GDM1 (cell line): ENCODE measurements around the gene CERS6.
"Not testable (repeated sequence)": the region's sequence is repeated elsewhere in the genome, so short reads cannot be mapped to it uniquely, and the experiment has no call there.

Experiments
- DNase-seq: peaks from one replicate; lab custom pipeline; 2025; lab: John Stamatoyannopoulos, UW

Gene CERS6

GRCh38 chr2:168468354-168468753 is 12.3 kb downstream of the CERS6 start:
- no peak for DNase-seq

DNA sequence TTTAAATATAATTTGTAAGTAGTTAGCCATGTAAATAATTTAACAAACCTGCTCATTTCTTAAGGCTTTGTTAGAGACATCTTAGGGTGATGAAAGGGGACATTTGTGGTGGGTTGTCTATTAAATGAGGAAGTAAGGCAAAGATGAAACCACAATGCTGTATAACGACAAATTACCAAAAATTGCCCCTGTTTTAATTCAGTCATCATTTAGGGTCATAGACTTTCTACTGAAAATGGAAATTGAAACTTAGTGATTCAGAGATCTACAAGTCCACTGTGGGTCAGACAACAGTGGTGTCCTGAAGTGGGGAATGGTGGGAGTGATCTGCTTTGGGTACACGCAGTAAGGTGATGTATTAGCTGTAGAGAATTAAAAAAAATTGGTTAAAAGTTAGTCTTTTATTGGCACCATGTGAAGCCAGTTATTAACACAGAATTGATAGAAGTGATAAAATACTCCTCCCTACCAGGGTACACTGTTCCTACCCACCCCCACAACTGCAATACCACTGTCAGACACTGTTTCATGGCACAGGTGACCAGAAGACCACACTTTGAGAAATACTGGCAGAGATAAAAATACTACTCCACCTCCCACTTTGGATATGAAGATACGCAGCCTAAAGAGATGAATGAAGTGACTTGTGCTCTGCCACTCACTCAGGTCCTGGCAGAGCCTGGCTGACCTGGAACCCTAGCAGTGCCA is 13.4 kb downstream of the CERS6 start:
- peak; percentile 39 for DNase-seq

- DNase-seq, result no peak
Measured at GRCh38 chr2:168470320-168471162, 14.5 kb downstream of the CERS6 start.

GRCh38 chr2:168471163-168471475 is 15.0 kb downstream of the CERS6 start:
- no peak for DNase-seq

- DNase-seq, result no peak
Measured at GRCh38 chr2:168475636-168476035, 19.6 kb downstream of the CERS6 start.

- DNase-seq, result no peak
Measured at GRCh38 chr2:168478206-168478605, 22.1 kb downstream of the CERS6 start.

DNA sequence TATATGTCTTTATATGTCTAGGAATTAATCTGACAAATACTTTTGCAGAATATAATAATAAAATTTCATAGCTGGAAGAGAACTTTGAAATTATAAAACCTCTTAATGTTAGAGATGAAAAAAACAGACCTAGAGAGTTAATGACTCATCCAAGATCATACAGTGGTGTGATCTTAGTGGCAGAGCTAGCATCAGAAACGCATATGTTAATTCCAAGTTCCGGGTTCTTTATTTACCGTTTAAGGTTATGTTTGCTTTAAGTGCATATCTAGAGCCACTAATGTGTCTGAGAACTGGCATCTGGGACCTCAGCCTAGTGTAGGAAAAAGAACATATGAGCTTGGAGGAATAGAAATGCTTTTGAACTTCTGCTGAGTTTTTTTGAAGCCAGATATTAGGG is 24.3 kb downstream of the CERS6 start:
- DNase-seq, result no peak

- DNase-seq, result no peak
Measured at GRCh38 chr2:168480825-168481585, 24.9 kb downstream of the CERS6 start.

- DNase-seq, result no peak
Measured at GRCh38 chr2:168482269-168482668, 26.2 kb downstream of the CERS6 start.

DNA sequence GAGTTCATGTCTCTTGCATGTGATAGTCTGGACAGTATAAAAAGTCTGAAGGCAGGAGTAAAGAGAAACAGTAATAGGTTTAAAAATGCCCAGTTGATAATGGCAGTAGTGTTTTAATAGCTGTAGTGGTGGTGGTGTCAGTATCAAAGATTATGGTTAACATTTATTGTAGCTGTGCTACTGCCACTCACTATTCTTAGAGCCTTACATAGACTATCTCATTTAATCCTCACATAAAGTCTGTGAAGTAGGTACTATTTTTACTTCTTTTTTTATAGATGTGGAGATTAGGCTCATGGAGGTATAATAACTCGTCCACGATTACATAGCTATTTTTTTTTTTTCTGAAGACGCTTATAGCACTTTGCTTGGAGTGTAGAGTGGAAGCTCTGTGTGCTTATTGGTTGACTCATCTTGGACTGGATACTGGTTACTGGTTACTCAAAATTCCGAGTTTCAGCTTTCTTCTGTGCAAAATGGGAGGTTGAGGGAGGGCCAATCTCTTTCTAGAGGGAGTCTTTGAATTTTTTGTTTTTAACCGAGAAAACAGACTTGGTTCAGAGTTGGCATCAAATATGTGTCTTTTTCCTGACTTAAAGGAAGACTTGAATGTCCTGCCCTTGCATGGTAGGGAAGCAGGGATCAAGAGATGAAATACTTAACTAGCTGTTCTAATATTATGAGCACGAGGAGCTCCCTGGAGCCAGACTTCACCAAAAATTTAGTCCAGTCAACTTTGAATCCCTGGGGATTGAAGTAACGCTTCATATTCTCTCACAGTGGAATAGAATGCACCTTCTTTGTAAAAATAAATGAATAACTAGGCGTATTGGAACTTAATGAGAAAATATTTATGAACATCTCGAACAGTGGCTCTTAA is 27.1 kb downstream of the CERS6 start:
- no peak for DNase-seq

GRCh38 chr2:168486477-168486876 is 30.4 kb downstream of the CERS6 start:
- no peak for DNase-seq

GRCh38 chr2:168490015-168490874 is 34.2 kb downstream of the CERS6 start:
- DNase-seq, result peak; percentile 62

GRCh38 chr2:168490946-168491605 is 35.0 kb downstream of the CERS6 start:
- peak; percentile 16 for DNase-seq

GRCh38 chr2:168491728-168492127 is 35.7 kb downstream of the CERS6 start:
- not testable (repeated sequence) for DNase-seq

DNA sequence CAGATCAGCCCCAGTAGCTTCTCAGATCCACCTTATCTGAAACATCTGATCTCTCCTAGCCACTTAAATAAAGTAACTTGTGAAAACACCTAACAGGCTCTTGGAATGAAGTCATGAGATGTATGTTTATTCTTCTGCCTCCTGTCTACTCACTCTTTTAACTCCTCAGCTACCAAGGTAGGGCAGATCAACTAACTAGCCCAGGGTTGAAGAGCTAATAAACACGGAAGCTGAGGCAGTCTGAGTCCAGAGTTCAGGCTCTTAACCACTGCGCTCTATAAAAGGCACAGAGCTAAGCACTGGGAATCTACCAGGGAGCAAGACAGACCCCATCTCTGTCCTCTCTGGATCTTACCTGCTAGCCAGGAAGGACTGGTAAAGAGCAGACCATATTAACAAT is 37.1 kb downstream of the CERS6 start:
- not testable (repeated sequence) for DNase-seq

DNA sequence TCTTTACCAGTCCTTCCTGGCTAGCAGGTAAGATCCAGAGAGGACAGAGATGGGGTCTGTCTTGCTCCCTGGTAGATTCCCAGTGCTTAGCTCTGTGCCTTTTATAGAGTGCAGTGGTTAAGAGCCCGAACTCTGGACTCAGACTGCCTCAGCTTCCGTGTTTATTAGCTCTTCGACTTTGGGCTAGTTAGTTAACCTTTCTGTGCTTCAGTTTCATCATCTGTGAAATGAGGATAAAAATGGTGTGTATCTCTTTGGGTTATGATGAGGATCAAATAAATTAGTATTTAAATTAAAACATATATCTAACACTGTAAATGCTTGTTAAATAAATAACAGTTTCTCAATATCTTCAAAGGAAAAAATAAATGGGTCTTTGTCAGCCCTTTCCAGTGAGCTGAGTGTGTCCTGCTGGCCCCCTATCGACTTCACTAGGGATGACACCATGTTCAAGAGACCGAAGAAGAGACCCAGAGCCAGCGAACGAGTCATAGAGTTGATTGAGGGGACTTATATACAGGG is 38.2 kb downstream of the CERS6 start:
- no peak for DNase-seq

- no peak for DNase-seq
Measured at GRCh38 chr2:168495524-168495923, 39.5 kb downstream of the CERS6 start.

GRCh38 chr2:168496906-168497305 is 40.8 kb downstream of the CERS6 start:
- no peak for DNase-seq

DNA sequence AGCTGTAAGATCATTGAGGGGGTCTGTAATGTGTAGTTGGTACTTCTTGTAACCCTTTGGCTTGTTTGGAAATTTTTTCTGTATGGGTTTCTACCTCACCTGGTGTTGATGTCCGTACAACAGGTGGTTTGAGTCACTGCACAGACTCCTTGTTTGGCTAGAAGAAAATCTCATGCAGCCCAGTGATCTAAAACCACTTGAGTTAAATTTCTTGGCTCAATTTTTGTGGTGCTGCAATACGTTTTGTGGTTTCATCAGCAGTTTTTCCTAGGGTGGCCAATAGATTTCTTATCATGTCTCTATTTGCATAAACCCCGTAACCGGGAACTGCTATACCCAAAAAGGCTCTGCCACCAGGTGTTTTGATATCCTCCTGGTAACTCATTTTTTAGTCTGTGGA is 43.4 kb downstream of the CERS6 start:
- DNase-seq, result no peak

DNA sequence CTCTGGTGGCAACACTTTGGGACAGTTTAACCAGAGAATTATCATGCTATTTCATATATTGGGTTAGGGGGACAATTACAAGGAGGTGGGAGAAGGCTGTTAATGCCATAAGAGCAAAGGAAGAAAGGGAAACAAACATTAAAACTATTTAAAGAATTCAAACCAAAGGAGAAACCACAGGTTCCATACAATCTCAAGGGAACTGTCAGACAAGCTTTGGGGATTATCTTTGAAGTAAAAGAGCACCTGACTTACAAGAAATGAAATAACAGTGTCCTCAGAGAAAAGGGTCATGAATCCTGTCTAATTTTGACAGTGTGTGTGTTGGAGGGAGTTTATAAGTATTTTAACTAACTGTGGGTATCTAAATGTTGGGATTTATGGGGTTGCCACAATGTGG is 44.4 kb downstream of the CERS6 start:
- DNase-seq, result no peak
